Gastroesophageal sphincter (tissue), 3 donors: ENCODE results near the gene ABCA6.
"Not testable (repeated sequence)": the region's sequence is repeated elsewhere in the genome, so short reads cannot be mapped to it uniquely, and the experiment has no call there.

Source experiments
- POLR2A ChIP-seq, 2 donors: fragments of 450-650 bp; IDR thresholded peaks; one replicate each; pipeline ENCODE4 v1.6.1; 2017; ENCODE audit warnings: antibody characterized with exemption in 2 of 2, mild to moderate bottlenecking in 2 of 2, moderate library complexity in 1 of 2
- TF ChIP-seq, protein P1 (sequence below), 4 experiments: fragments of 200-600 bp in 2 of 4; fragments of 450-650 bp in 2 of 4; sonication (generic) in 1 of 4; IDR thresholded peaks; one replicate each; pipeline ENCODE4 v1.5.1; 2017 to 2019; ENCODE audit warnings: antibody characterized with exemption in 4 of 4, mild to moderate bottlenecking in 2 of 4, moderate library complexity in 2 of 4

- TF ChIP-seq, protein P1, sequence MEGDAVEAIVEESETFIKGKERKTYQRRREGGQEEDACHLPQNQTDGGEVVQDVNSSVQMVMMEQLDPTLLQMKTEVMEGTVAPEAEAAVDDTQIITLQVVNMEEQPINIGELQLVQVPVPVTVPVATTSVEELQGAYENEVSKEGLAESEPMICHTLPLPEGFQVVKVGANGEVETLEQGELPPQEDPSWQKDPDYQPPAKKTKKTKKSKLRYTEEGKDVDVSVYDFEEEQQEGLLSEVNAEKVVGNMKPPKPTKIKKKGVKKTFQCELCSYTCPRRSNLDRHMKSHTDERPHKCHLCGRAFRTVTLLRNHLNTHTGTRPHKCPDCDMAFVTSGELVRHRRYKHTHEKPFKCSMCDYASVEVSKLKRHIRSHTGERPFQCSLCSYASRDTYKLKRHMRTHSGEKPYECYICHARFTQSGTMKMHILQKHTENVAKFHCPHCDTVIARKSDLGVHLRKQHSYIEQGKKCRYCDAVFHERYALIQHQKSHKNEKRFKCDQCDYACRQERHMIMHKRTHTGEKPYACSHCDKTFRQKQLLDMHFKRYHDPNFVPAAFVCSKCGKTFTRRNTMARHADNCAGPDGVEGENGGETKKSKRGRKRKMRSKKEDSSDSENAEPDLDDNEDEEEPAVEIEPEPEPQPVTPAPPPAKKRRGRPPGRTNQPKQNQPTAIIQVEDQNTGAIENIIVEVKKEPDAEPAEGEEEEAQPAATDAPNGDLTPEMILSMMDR (IDR thresholded peaks at IDR 0.05), result not testable (repeated sequence)
- not testable (repeated sequence) for TF ChIP-seq POLR2A (IDR thresholded peaks at IDR 0.05)
These were observed 68.9 kb downstream of the ABCA6 start for GRCh38 chr17:69072803-69073256.
